ENCODE measurements around the gene S100A10. TPM values are rescaled to one million over a fixed set of nuclear protein-coding genes. Genes with fewer than 3 reads are reported as not detected.

Gene S100A10
- polyA plus RNA-seq, 1 experiment: 200 TPM

- CTCF ChIA-PET: interaction anchor here (0.9 to 11.3 kb wide), 10 partner anchors 9 to 114 kb away, joined by 3 to 251 read pairs (median 4); no protein-coding TSS in a partner anchor
- Histone ChIP-seq H3K27ac (ENCODE audit: low read depth, low read length) (no peak overlapping the region), H3K9me3 (ENCODE audit: control insufficient read depth, insufficient read depth, low read length) (no peaks in the 10 kb centered on the region), H3K27me3 (ENCODE audit: control insufficient read depth, insufficient read depth, low read length) (peaks cover 40% of the 10 kb centered on the region), H3K4me3 (ENCODE audit: low read depth, low read length) (no peak overlapping the region)
- POLR2A ChIA-PET: no interaction called here
- no peak for DNase-seq (ENCODE audit: low read depth, low spot score)
- TF ChIP-seq CTCF (IDR thresholded peaks at IDR 0.05; ENCODE audit: low read depth, low read length): peak; percentile 24; the same call in 1 of the 2 replicates
These were observed 10.3 kb upstream of the S100A10 start for GRCh38 chr1:152003846-152004442.

- H3K4me3 ChIP-seq (ENCODE audit: low read depth, low read length): no peak overlapping the region
- ChIA-PET POLR2A (no interaction called here), CTCF (interaction anchor here (0.6 to 11.3 kb wide), 12 partner anchors 10 to 113 kb away, joined by 3 to 251 read pairs (median 18); partner anchors contain the start of gene THEM4)
- H3K9me3 ChIP-seq (ENCODE audit: control insufficient read depth, insufficient read depth, low read length): peaks cover 6% of the 10 kb centered on the region; the same call in 1 of the 2 replicates
- no peak for TF ChIP-seq CTCF (IDR thresholded peaks at IDR 0.05; ENCODE audit: low read depth, low read length)
- no peak overlapping the region for H3K27ac ChIP-seq (ENCODE audit: low read depth, low read length)
- peaks cover 38% of the 10 kb centered on the region for H3K27me3 ChIP-seq (ENCODE audit: control insufficient read depth, insufficient read depth, low read length)
- no peak for DNase-seq (ENCODE audit: low read depth, low spot score)
These were observed 9.3 kb upstream of the S100A10 start for GRCh38 chr1:152002960-152003359.

GRCh38 chr1:152001631-152002584 lies 8.2 kb upstream of the S100A10 start:
- DNase-seq (ENCODE audit: low read depth, low spot score): peak; percentile 94
- ChIA-PET POLR2A (interaction anchor here (0.8 to 1.8 kb wide), 5 partner anchors 9 to 239 kb away, joined by 3 to 9 read pairs (median 3); partner anchors contain the start of genes MRPL9 and THEM4), CTCF (interaction anchor here (0.5 to 11.3 kb wide), 36 partner anchors 10 to 538 kb away, joined by 3 to 251 read pairs (median 5); partner anchors contain the start of genes MRPL9, S100A10 and THEM4)
- H3K27ac ChIP-seq (ENCODE audit: low read depth, low read length): peak overlapping the region; percentile 81
- no peak overlapping the region for H3K4me3 ChIP-seq (ENCODE audit: low read depth, low read length)
- peaks cover 29% of the 10 kb centered on the region for H3K27me3 ChIP-seq (ENCODE audit: control insufficient read depth, insufficient read depth, low read length)
- peak; percentile 98 for TF ChIP-seq CTCF (IDR thresholded peaks at IDR 0.05; ENCODE audit: low read depth, low read length)
- peaks cover 7% of the 10 kb centered on the region; the same call in 1 of the 2 replicates for H3K9me3 ChIP-seq (ENCODE audit: control insufficient read depth, insufficient read depth, low read length)

- peaks cover 7% of the 10 kb centered on the region; the same call in 1 of the 2 replicates for H3K9me3 ChIP-seq (ENCODE audit: control insufficient read depth, insufficient read depth, low read length)
- H3K27ac ChIP-seq (ENCODE audit: low read depth, low read length): peak overlapping the region; percentile 81
- no peak for TF ChIP-seq CTCF (IDR thresholded peaks at IDR 0.05; ENCODE audit: low read depth, low read length)
- no peak for DNase-seq (ENCODE audit: low read depth, low spot score)
- H3K27me3 ChIP-seq (ENCODE audit: control insufficient read depth, insufficient read depth, low read length): peaks cover 22% of the 10 kb centered on the region
- H3K4me3 ChIP-seq (ENCODE audit: low read depth, low read length): no peak overlapping the region
- CTCF ChIA-PET: interaction anchor here (0.5 to 11.3 kb wide), 32 partner anchors 9 to 1351 kb away, joined by 3 to 251 read pairs (median 5); partner anchors contain the start of genes MRPL9, S100A10 and THEM4
- POLR2A ChIA-PET: interaction anchor here (0.8 to 1.8 kb wide), 5 partner anchors 9 to 238 kb away, joined by 3 to 9 read pairs (median 3); partner anchors contain the start of genes MRPL9 and THEM4
These were observed 7.4 kb upstream of the S100A10 start for GRCh38 chr1:152000964-152001630.

Measured in AG04450 (cell line).